Measurements from ENCODE around the gene PSG6.
"Not testable (repeated sequence)": the region's sequence is repeated elsewhere in the genome, so short reads cannot be mapped to it uniquely, and the experiment has no call there.

- not testable (repeated sequence) for TF ChIP-seq CTCF (conservative IDR thresholded peaks at IDR 0.05; ENCODE audit: low read length); EZH2phosphoT487 (IDR thresholded peaks at IDR 0.05; ENCODE audit: borderline replicate concordance)
Measured at GRCh38 chr19:42917634-42918033, at the start of gene PSG6.

All from Loucy (cell line).